WI38 (cell line): Measurements from ENCODE around the gene ARMC3.

ENCODE experiments used
- H3K4me3 ChIP-seq: 2 replicates; pipeline ENCODE4 v1.5.1; 2011; ENCODE audit warnings: low read depth, mild to moderate bottlenecking, control low read depth, low read length
- CTCF ChIP-seq: IDR thresholded peaks from 2 replicates; pipeline ENCODE4 v1.5.1; 2012; ENCODE audit warnings: low read depth, mild to moderate bottlenecking, control low read depth, low read length

The ARMC3 gene

GRCh38 chr10:23047201-23048050 lies 119.6 kb downstream of the ARMC3 start:
- TF ChIP-seq CTCF, result no peak
- H3K4me3 ChIP-seq, result no peak overlapping the region

GRCh38 chr10:23048191-23048590 lies 120.3 kb downstream of the ARMC3 start:
- H3K4me3 ChIP-seq, result no peak overlapping the region
- TF ChIP-seq CTCF, result no peak

GRCh38 chr10:23051278-23051677 lies 123.4 kb downstream of the ARMC3 start:
- no peak for TF ChIP-seq CTCF
- no peak overlapping the region for H3K4me3 ChIP-seq

GRCh38 chr10:23051855-23052331 lies 124.0 kb downstream of the ARMC3 start:
- TF ChIP-seq CTCF, result no peak
- no peak overlapping the region for H3K4me3 ChIP-seq

- H3K4me3 ChIP-seq, result no peak overlapping the region
- TF ChIP-seq CTCF, result no peak
Measured at GRCh38 chr10:23053036-23053435, 125.2 kb downstream of the ARMC3 start.

- no peak for TF ChIP-seq CTCF
- H3K4me3 ChIP-seq, result no peak overlapping the region
Measured at GRCh38 chr10:23055424-23056185, 127.8 kb downstream of the ARMC3 start.

GRCh38 chr10:23056186-23056579 lies 128.3 kb downstream of the ARMC3 start:
- no peak overlapping the region for H3K4me3 ChIP-seq
- TF ChIP-seq CTCF, result no peak
